ENCODE data around the gene PYGL.

Gene PYGL

DNA sequence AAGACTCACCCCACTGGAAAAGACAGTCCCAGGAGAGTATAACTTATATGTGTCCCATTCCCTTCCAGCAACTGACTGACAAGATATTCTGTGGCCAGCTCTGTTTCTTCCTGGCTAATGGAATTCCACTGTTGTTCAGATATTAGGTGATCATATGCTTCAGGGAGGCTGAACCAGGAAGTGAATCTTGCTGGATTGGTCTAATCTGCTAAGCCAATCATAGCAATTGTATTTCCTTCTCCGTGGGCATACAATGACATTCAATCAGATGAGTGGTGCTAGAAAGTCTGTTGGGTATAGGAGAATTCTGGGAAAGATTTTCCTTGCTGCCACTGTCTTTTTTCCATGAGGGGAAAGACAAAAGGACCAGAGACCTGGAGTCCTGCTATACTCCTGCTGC is 12.1 kb downstream of the PYGL start:
- ChIA-PET CTCF (interaction anchor here (0.6 to 1.8 kb wide), 3 partner anchors 10 to 72 kb away, joined by 3 to 4 read pairs (median 3); no protein-coding TSS in a partner anchor), POLR2A (no interaction called here)
- H3K4me3 ChIP-seq (ENCODE audit: low read depth, low read length), result no peak overlapping the region
- no peak for DNase-seq (ENCODE audit: low read depth, low spot score)
- TF ChIP-seq, protein P1, sequence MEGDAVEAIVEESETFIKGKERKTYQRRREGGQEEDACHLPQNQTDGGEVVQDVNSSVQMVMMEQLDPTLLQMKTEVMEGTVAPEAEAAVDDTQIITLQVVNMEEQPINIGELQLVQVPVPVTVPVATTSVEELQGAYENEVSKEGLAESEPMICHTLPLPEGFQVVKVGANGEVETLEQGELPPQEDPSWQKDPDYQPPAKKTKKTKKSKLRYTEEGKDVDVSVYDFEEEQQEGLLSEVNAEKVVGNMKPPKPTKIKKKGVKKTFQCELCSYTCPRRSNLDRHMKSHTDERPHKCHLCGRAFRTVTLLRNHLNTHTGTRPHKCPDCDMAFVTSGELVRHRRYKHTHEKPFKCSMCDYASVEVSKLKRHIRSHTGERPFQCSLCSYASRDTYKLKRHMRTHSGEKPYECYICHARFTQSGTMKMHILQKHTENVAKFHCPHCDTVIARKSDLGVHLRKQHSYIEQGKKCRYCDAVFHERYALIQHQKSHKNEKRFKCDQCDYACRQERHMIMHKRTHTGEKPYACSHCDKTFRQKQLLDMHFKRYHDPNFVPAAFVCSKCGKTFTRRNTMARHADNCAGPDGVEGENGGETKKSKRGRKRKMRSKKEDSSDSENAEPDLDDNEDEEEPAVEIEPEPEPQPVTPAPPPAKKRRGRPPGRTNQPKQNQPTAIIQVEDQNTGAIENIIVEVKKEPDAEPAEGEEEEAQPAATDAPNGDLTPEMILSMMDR (IDR thresholded peaks at IDR 0.05; ENCODE audit: insufficient read depth, low read length, missing control alignments), result no peak

DNA sequence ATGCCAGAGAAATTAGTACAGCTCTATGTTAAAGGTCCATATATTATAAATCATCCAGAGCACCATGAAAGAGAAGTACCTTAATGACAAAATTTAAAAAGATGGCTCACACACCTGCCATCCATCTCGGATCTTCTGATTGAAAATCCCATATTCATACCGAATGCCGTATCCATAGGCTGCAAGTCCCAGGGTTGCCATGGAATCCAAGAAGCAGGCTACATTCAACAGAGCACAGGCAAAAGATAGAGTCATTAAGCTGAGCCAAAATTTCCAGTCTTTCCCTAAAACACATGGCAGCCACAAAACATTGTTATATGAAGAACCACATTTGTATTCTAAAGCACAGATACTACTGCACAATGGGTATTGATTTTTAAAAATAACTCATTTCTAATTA is 12.7 kb downstream of the PYGL start:
- ChIA-PET CTCF (interaction anchor here (0.9 to 1.8 kb wide), 2 partner anchors 10 kb away, joined by 3 read pairs; no protein-coding TSS in a partner anchor), POLR2A (no interaction called here)
- TF ChIP-seq, protein P1 (IDR thresholded peaks at IDR 0.05; ENCODE audit: insufficient read depth, low read length, missing control alignments), result no peak
- no peak overlapping the region for H3K4me3 ChIP-seq (ENCODE audit: low read depth, low read length)
- DNase-seq (ENCODE audit: low read depth, low spot score), result no peak

DNA sequence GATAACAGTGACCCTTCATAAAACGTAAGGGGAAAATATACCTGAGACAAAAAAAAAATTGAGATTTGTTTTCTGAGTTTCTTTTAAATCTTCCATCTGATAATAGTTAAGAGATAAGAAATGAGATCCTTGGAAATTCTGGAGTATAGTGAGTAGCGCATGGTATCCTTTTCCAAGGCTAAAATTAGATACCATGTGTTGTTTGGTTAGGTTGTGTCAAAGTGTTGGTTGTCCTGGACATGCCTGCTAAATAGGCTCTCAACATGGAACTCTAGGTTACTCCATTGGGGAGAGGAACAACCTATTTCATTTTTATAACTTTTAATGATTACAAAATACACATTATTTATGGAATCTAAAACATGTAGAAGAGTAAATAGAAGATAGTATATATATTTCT is 14.8 kb downstream of the PYGL start:
- CTCF ChIA-PET, result interaction anchor here (1.5 kb wide), 1 partner anchor 33 kb away, joined by 3 read pairs; no protein-coding TSS in a partner anchor
- DNase-seq (ENCODE audit: low read depth, low spot score), result no peak
- POLR2A ChIA-PET, result no interaction called here
- TF ChIP-seq, protein P1 (IDR thresholded peaks at IDR 0.05; ENCODE audit: insufficient read depth, low read length, missing control alignments), result no peak
- no peak overlapping the region for H3K4me3 ChIP-seq (ENCODE audit: low read depth, low read length)

DNA sequence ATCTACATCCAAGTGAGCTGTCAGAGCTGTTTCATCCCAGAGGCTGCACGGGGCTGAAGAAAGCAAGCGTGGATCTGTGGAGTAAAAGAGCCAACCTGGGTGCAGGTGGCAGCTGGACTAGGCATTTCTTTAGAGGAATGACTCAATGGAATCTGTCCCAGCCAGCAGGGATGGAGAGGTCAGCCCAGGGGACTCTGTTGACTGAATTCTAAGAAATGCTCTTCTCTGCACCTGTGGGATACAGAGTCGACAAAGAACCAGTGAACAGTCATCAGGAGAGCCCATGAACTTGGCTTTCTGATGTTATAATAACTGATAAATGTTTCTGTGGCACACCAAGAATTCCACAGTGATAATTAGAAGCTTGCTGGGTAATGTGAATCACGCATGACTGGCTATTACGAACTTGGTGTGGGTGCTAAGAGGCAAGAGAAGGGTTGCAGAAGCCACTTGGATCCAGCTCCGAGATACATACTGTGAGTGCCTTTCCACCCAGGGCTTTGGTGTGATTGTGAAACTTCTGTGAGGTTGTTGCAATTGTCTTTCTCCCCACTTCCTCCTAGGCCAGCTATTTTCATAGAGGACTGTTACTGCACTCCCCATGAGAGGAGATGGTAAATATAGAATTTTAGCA is 16.2 kb downstream of the PYGL start:
- DNase-seq (ENCODE audit: low read depth, low spot score), result peak; percentile 83
- TF ChIP-seq, protein P1 (IDR thresholded peaks at IDR 0.05; ENCODE audit: insufficient read depth, low read length, missing control alignments), result no peak
- ChIA-PET POLR2A (interaction anchor here (1.0 kb wide), 1 partner anchor 9 kb away, joined by 3 read pairs; no protein-coding TSS in a partner anchor), CTCF (interaction anchor here (0.6 to 0.8 kb wide), 3 partner anchors 10 to 17 kb away, joined by 3 read pairs; no protein-coding TSS in a partner anchor)
- no peak overlapping the region for H3K4me3 ChIP-seq (ENCODE audit: low read depth, low read length)

DNA sequence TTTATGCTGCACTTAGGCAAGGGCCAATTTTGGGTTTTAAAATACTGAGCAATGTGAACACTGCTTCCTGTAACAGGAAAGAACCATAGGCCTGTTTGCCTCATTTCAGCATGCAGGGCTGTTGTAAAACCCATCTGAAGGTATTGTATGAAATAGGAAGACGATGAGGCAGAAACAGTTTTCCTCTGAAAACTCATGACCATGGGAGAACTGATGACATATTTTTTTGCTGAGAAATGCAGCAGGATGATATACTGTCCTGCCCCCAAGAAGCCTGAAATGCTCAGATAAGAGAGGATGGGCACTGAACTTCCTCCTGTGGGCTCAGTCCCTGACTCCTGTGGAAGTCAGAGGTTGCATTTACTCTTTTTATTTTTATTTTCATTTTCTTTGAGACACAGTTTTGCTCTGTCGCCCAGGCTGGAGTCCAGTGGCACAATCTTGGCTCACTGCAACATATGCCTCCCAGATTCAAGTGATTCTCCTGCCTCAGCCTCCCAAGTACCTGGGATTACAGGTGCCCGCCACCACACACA is 17.4 kb downstream of the PYGL start:
- TF ChIP-seq, protein P1 (IDR thresholded peaks at IDR 0.05; ENCODE audit: insufficient read depth, low read length, missing control alignments), result no peak
- DNase-seq (ENCODE audit: low read depth, low spot score), result no peak
- ChIA-PET POLR2A (no interaction called here), CTCF (interaction anchor here (0.8 to 1.0 kb wide), 2 partner anchors 8 to 28 kb away, joined by 3 read pairs; no protein-coding TSS in a partner anchor)
- no peak overlapping the region for H3K4me3 ChIP-seq (ENCODE audit: low read depth, low read length)

DNA sequence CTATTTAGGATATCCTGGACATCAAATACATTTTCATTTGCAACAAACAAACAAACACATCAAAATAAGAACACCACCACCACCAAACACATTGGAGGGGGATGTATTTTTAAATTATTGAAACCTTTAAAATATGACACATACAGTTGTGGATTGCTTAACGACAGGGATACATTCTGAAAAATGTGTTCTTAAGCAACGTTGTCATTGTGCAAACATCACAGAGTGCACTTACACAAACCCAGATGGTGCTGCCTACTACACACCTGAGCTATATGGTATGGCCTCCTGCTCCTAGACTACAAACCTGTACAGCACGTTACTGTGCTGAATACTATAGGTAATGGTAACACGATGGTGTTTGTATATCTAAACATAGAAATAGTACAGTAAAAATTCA is 19.4 kb downstream of the PYGL start:
- POLR2A ChIA-PET, result interaction anchor here (0.6 kb wide), 1 partner anchor 28 kb away, joined by 3 read pairs; no protein-coding TSS in a partner anchor
- DNase-seq (ENCODE audit: low read depth, low spot score), result no peak
- TF ChIP-seq, protein P1 (IDR thresholded peaks at IDR 0.05; ENCODE audit: insufficient read depth, low read length, missing control alignments), result no peak
- H3K4me3 ChIP-seq (ENCODE audit: low read depth, low read length), result no peak overlapping the region
- CTCF ChIA-PET, result interaction anchor here (1.4 to 1.7 kb wide), 2 partner anchors 11 to 324 kb away, joined by 3 to 6 read pairs; no protein-coding TSS in a partner anchor
